GM13977 (cell line): ENCODE data around the gene OR1I1.

Experiments
- DNase-seq: peaks from one replicate; pipeline ENCODE4 v3.0.0; 2012; ENCODE audit warnings: low spot score
- in situ Hi-C: fragments of 300-500 bp; cut with MboI; formaldehyde crosslinking; loops from one replicate; pipeline ENCODE4 v1.12.0; 2022; ENCODE audit warnings: low sequenced_read_pairs, low pct_unique_long_range_greater_than_20kb, mixed read lengths, inconsistent platforms; ENCODE audit not compliant: unreplicated experiment
- TF ChIP-seq, protein P1 (sequence below): IDR thresholded peaks from 2 replicates; pipeline ENCODE4 v1.5.1; 2012; ENCODE audit warnings: mild to moderate bottlenecking, control low read depth; ENCODE audit not compliant: insufficient read depth; ENCODE audit errors: extremely low read depth, missing control alignments

The OR1I1 gene

DNA sequence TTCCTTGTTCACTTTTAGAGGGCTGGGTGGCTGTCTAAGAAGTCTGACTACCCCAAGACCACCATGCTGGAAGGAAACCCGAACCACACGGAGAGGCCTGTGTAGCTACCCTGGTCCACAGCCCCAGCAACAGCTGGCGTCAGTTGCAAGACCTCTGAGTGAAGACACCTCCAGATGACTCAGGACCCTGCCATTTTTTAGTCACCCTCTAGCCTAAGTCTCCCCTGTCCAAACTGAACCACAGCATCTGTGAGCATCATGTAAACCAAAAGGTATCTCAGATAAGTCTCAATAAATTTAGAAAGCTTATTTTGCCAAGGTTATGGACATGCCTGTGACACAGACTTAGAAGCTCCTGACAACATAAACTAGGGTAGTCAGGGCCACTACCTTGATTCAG, 23.0 kb downstream of the OR1I1 start:
- in situ Hi-C loops, result no loop called here

DNA sequence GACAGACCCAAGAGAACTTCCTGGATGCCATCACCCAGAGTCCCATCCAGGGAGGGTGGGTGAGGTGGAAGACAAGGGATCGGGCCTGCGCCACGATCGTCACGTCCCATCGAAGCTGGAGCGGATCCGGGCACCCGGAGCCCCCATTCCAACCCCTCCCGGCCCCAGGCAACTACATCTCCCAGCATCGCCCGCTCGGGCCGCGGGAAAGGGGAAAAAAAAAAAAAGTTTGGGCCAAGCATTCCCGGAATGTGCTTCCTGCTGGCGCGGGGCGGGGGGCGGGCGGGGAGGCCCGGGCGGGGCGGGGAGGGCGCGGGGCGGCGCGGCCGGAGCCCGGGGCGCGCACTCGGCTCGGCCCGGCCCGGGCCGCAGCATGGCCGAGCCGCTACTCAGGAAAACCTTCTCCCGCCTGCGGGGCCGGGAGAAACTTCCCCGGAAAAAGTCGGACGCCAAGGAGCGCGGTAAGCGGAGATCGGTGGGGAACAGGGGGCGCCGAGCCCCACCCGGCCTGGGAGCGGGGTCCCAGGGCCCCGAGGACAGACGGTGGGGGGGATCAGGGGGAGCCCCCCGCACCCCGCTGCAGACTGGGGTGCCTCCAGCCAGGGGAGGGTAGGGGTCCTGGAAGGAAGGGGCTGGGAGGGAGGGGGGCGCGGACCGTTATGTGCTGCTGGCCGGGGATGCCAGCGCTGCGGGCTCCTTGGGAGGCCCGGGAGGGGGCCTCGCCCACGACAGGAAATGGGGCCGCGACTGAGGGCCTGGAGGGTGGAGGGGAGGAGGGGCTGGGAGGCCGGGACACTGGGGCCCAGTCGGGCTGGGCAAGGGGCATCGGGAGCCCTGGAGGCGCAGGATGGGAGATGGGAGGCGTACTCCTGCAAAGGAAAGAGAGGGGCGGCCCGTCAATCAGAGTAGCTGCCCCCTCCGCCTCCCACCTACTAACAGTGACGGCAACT, 25.3 kb downstream of the OR1I1 start, which contains the start of gene SYDE1:
Gene SYDE1, plus strand, starts transcription at position 341 of the 950 bp plus-strand sequence. Its CDS starts 33 bp downstream, at position 374.
- peak; percentile 46 for DNase-seq
- in situ Hi-C loops, result no loop called here
- TF ChIP-seq, protein P1, sequence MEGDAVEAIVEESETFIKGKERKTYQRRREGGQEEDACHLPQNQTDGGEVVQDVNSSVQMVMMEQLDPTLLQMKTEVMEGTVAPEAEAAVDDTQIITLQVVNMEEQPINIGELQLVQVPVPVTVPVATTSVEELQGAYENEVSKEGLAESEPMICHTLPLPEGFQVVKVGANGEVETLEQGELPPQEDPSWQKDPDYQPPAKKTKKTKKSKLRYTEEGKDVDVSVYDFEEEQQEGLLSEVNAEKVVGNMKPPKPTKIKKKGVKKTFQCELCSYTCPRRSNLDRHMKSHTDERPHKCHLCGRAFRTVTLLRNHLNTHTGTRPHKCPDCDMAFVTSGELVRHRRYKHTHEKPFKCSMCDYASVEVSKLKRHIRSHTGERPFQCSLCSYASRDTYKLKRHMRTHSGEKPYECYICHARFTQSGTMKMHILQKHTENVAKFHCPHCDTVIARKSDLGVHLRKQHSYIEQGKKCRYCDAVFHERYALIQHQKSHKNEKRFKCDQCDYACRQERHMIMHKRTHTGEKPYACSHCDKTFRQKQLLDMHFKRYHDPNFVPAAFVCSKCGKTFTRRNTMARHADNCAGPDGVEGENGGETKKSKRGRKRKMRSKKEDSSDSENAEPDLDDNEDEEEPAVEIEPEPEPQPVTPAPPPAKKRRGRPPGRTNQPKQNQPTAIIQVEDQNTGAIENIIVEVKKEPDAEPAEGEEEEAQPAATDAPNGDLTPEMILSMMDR, result no peak

More for the DNA sequence above, 23.0 kb downstream of the OR1I1 start:
- no peak for DNase-seq
- TF ChIP-seq, protein P1, result no peak

DNA sequence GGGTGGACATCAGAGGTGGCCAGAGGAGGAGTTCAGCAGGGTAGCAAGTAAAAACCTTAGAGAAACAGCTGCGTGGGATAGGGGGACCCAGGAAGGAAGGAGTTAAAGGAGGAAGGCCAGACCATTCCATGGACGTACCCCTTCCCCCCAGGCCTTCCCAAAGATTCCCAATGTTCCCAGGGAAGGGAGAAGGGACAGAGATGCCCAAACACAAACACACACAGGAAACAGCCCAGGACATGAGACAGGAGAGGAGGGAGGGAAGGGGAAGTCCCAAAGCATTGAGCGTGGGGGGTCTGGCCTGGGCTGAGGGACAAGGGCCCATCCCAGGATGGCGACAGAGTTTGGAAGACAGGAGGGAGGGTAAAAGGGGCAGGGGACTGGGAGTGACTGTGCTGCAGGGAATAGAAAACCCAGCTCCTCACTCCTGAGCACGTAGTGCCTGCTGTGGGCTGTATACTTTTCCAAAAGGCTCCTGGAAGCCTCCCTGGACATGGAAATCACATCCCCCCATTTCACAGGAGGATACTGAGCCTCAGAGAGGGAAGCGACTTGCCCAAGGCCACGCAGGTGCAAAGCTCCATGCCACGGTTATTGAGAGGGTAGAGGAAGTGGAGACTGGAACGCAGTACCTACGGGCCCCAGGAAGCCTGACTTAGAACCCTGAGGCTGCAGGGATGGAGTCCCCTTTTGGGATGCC, 26.3 kb downstream of the OR1I1 start:
- no peak for DNase-seq
- TF ChIP-seq, protein P1, result no peak
- in situ Hi-C loops, result no loop called here

DNA sequence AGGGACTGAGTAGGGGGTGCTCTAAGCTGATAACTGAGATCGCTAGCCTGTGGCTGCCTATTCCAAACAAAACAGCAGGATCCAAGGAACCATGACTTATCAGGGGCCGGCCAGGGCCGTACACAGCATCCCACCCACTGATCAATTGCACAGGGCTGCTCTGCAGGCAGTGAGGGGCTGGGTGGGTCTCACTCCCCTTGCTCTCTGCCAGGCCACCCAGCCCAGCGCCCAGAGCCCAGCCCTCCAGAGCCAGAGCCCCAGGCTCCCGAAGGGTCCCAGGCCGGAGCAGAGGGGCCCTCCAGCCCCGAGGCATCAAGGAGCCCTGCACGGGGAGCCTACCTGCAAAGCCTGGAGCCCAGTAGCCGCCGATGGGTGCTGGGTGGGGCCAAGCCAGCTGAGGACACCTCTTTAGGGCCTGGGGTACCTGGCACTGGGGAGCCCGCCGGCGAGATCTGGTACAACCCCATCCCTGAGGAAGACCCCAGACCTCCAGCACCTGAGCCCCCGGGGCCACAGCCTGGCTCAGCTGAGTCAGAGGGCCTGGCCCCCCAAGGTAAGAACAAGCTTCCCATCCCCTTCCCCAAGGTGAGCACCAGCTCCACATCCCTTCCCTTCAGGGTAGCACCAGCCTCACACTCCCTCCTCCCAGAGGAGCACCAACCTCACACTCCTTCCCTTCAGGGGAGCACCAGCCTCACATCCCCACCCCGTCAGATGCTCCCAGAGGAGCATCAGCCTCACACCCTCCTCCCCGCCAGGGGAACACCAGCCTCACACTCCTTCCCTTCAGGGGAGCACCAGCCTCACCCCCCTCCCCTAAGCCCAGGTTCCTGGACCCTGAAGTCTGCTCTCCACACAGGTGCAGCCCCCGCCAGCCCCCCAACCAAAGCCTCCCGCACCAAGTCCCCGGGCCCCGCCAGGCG, 27.1 kb downstream of the OR1I1 start:
- TF ChIP-seq, protein P1, result no peak
- no peak for DNase-seq
- in situ Hi-C loops, result no loop called here

DNA sequence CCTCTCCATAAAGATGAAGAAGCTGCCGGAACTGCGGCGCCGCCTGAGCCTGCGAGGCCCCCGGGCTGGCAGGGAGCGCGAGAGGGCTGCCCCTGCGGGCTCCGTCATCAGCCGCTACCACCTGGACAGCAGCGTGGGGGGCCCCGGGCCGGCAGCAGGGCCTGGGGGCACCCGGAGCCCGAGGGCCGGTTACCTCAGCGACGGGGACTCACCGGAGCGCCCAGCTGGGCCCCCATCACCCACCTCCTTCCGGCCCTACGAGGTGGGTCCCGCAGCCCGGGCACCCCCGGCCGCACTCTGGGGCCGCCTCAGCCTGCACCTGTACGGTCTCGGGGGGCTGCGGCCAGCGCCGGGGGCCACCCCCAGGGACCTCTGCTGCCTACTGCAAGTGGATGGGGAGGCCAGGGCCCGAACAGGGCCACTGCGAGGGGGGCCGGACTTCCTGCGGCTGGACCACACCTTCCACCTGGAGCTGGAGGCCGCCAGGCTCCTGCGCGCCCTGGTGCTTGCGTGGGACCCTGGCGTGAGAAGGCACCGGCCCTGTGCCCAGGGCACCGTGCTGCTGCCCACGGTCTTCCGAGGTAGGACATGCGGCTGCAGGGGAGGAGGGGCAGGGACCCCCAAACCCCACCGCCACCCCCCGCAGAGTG, 27.9 kb downstream of the OR1I1 start:
- TF ChIP-seq, protein P1, result no peak
- in situ Hi-C loops, result no loop called here
- no peak for DNase-seq
